HG02571 (cell line): ENCODE measurements around the gene LHB.
"Not testable (repeated sequence)": the region's sequence is repeated elsewhere in the genome, so short reads cannot be mapped to it uniquely, and the experiment has no call there.

Experiments used
- ATAC-seq: cut with Tn5 transposase; IDR thresholded peaks from one replicate; pipeline ENCODE4 v1.9.1; 2021; ENCODE audit warnings: mild to moderate bottlenecking, moderate library complexity; ENCODE audit not compliant: unreplicated experiment

LHB gene

DNA sequence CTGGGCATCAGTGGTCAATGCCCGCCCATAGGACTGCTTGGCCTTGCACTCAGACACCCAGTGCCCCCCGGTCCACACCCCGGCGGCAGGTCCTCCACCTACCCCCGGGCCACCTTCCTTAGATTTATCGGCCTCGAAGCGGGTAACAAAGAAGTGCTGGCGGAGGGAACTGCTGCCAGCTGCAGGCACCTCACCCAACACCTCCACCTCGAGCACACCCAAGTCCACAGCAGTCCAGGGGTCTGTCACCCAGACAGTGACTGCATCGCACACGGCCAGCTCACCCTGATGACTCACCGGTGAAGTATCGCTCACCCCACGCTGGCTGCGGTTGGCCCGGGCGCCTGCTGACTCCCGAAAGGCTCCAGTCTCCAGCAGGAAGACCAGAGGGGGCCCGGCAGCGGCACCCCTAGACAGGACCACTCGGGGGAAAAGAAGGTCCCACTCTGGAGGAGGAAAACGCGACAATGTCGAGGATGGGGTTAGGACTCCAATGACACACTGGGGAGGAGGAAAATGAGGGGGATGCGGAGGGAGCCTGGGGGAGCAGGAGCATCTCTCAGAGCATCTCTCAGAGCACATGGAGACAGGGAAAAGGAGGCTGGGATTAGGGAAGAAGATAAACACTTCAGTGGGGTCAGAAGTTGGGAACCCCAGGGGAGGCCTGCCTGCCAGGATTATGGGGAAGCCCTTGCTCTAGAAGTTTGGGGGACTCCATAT is 21.8 kb upstream of the LHB start:
- not testable (repeated sequence) for ATAC-seq

DNA sequence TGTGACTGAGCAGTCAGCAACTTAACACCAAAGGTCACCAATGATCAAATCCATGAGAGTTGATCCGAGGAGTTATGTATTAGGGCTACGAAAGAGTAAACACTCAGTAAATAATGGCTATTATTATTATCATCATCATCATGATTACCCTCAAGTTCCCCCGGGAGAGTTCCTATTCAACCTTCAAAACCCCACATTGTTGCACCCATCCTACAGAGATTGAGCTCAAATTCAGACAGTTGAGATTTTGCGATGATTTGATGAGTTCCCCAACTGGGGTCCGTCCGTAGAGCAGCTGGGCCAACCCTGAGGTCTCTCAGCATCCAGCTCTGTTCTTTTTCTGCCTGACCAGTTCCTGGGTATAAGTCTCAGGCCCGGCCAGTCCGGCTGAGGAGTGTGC is 21.2 kb upstream of the LHB start:
- not testable (repeated sequence) for ATAC-seq

- not testable (repeated sequence) for ATAC-seq
Measured at GRCh38 chr19:49036815-49037214, 19.9 kb upstream of the LHB start, which contains the start of gene CGB1. TSS of gene CGB1 (minus strand) at chr19:49036895. CDS start at chr19:49036711, 184 bp downstream.

- ATAC-seq: not testable (repeated sequence)
Measured at GRCh38 chr19:49031642-49032301, 14.9 kb upstream of the LHB start, which contains the start of gene CGB2. TSS of gene CGB2 (plus strand) at chr19:49031890. CDS start at chr19:49032096, 206 bp downstream.

DNA sequence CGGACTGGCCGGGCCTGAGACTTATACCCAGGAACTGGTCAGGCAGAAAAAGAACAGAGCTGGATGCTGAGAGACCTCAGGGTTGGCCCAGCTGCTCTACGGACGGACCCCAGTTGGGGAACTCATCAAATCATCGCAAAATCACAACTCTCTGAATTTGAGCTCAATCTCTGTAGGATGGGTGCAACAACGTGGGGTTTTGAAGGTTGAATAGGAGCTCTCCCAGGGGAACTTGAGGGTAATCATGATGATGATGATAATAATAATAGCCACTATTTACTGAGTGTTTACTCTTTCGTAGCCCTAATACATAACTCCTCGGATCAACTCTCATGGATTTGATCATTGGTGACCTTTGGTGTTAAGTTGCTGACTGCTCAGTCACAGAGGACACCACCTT is 13.4 kb upstream of the LHB start:
- not testable (repeated sequence) for ATAC-seq

DNA sequence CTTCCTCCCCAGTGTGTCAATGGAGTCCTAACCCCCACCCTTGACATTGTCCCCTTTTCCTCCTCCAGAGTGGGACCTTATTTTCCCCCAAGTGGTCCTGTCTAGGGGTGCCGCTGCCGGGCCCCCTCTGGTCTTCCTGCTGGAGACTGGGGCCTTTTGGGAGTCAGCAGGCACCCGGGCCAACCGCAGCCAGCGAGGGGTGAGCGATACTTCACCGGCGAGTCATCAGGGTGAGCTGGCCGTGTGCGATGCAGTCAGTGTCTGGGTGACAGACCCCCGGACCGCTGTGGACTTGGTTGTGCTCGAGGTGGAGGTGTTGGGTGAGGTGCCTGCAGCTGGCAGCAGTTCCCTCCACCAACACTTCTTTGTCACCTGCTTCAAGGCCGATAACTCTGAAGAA is 12.9 kb upstream of the LHB start:
- not testable (repeated sequence) for ATAC-seq

DNA sequence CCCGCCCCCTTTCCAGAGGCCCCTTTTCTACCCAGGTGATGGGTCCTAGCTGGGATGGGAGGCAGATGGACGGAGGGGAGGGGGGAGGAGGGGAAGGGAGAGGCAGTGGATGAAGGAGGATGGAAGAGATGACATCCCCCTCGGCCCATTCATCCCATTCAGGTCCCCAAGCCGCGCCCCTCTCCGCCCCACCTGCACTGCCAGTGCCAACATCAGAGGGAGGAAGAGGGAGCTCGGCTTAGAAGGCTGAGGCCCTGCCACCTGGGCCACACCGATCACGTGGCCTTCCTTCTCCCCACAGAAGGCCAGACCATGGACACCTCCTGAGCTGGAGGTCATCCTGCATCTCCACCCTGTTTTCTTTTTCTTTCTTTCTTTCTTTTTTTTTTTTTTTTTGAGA is 11.8 kb upstream of the LHB start:
- ATAC-seq: not testable (repeated sequence)

DNA sequence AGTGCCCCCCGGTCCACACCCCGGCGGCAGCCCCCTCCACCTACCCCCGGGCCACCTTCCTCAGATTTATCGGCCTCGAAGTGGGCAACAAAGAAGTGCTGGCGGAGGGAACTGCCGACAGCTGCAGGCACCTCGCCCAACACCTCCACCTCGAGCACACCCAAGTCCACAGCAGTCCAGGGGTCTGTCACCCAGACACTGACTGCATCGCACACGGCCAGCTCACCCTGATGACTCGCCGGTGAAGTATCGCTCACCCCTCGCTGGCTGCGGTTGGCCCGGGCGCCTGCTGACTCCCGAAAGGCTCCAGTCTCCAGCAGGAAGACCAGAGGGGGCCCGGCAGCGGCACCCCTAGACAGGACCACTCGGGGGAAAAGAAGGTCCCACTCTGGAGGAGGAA is 8.7 kb upstream of the LHB start:
- not testable (repeated sequence) for ATAC-seq

DNA sequence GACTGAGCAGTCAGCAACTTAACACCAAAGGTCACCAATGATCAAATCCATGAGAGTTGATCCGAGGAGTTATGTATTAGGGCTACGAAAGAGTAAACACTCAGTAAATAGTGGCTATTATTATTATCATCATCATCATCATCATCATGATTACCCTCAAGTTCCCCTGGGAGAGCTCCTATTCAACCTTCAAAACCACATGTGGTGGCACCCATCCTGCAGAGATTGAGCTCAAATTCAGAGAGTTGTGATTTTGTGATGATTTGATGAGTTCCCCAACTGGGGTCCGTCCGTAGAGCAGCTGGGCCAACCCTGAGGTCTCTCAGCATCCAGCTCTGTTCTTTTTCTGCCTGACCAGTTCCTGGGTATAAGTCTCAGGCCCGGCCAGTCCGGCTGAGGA is 8.2 kb upstream of the LHB start:
- not testable (repeated sequence) for ATAC-seq

DNA sequence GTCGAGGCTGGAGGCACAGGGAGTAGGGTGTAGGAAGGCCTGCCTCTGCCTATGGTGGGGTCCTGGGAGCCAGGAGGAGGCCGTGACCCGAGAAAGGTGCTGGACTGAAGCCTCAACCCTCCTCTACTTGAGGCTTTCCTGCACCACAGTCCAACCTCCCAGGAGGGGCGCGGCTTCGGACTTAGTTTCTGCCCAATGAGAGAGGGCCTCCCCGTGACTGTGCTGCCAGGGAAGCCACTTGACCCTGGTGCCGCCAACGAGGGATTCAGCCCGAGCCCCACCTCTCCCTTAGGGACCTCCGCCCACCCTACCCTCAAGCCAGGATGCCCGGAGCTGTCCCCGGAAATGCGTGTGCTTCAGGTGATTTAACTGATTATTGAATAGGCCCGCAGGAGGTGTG is 7.3 kb upstream of the LHB start, which contains the start of gene CGB3:
Gene CGB3 (minus strand): TSS at position 101 of the 400 bp plus-strand sequence. CDS start 362 bp downstream, outside the sequence.
- not testable (repeated sequence) for ATAC-seq

DNA sequence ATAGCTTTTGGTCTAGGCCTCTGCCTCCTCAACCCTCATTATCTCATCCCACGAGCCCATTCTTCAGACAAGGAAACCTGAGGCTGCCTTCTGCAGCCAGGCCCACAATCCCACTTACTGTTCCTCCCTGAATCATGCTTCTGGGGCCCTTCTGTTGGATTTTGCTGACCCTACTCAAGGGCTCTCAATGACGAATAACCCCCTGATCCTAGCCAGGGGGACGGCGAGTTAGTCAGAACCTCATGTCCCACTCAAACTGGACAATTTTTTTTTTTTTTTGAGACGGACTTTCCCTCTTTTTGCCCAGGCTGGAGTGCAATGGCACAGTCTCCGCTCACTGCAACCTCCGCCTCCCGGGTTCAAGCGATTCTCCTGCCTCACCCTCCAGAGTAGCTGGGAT is 5.2 kb upstream of the LHB start:
- ATAC-seq: no peak

GRCh38 chr19:49020931-49021895 is 4.3 kb upstream of the LHB start:
- no peak for ATAC-seq

DNA sequence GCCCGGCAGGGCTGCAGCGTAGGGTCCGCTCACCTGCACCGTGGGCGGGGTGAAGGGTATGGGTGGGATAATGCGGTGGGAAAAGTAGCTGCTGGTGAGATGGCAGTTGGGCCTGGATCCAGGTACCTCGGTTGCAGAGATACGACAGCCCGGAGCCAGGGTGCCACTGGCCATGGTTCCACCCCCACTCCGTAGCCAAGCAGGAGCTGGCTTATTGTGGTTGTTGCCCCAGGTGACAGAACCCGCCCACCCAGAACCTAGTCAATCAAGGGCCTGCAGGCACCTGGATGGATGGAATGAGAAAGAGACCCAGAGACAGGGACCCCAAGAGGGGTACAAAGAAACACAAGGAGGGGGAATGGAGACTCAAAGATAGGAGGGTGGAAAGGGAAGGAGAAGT is 3.5 kb upstream of the LHB start:
- no peak for ATAC-seq

DNA sequence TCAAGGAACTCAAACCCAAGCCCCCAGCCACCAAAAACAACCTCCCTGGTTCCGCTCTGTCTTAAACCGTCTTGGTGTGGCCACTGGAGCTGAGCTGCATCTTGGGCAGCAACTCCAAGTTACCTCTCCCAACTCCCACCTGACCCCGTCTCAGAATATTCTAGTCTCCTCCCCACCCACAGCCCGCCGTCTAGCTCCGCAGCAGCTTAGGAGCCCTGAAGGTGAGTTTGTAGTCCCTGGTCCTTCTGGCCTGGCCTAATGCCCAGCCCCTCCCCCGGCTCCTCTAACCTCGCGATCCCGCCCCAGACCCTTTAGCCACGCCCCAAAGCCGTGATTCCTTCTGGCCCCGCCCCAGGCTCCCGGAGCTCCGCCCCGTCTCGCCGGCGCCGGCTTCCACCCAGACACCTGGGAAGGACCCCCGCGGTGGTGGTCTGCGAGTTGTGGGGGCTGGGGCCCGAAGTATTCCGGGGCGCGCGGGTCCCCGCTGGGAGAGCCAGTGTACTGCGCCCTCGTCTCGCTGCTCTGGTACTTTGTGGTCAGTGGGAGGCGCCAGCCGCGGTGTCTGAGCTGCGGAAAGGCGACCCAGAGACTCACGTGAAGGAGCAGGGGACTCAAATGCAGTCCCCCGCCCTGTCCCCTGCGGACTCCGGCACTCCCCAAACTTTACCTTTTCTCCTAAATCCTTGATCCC is 2.5 kb upstream of the LHB start:
- ATAC-seq: no peak

DNA sequence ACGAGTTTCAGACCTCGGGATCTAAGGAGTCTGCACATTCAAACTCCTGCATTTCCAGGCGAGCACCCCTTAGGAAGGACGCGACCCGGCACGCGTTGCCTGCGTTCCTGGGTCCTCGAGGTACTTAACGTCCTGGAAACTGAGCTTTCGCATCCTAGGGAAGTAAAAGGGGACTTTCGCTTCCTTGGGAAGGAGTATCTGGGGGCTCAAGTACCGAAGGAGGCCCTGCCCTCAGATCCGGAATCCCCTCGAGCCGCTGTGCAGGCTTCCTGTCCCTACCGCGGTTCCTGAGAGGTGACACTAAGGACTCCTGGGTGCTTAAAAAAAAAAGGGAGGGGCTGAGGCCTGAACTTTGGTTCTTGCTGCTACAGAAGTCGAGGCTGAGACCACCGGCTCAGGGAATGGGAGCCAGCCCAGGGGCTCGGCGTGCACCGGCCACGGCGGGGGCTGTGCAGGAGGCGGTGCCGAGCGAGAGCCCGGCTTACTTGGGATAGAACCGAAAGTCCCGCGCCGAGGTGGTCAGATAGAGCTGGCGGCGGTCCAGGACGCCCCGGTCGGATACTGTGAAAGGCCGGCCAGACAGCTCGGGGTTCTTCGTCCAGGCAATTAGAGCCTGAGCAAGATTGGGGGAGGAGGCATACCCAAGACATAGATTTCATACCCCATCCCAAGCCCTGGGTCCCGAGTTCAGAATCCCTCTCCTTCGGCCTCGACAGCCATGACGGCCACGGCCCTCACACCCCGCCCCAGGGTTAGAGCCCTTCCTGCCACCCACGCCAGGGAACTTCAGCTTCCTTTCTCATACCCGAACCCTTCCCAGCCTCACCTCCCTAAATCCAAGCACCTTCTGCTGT is 1.7 kb upstream of the LHB start:
- not testable (repeated sequence) for ATAC-seq

DNA sequence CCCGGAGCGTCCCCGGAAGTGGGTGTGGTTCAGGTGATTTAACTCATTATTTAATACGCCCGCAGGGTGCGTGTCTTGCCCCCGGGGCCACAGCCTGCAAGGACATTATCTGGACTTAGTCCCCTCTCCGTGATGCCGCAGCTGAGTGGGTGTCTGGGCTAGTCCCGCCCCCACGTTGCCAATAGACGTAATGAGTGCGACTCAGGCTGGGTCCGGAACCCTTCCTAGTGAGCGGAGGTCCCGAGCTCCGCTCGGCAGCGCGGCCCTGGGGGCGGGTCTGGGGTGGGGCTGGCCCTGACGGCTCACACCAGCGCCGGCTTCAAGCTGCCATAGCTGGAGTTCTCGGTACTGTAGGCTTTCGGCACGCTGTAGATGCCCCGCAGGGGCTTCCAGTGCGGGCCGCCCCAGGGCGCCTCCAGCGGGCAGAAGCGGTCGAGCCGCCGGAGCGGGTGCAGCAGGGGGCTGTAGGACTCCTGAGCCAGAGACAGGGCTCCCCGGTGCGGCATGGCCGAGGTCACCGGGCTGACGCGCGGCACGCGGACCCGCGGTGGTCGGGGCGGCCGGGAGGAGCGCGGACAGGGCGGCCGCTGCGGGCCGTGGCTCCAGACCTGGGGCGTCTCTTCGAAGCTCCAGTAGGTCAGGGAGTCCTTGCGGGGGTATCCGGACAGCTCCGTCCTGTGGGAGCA is 918 bp upstream of the LHB start:
- no peak for ATAC-seq

- no peak for ATAC-seq
Measured at GRCh38 chr19:49016067-49016839, 638 bp downstream of the LHB start.

- ATAC-seq: no peak
Measured at GRCh38 chr19:49014870-49015255, 2.0 kb downstream of the LHB start.
